Measurements from ENCODE around the gene CALCOCO1. TPM values are rescaled to one million over a fixed set of nuclear protein-coding genes. Genes with fewer than 3 reads are reported as not detected.

The CALCOCO1 gene
- total and polyA plus RNA-seq, 2 of the 8 experiments (the other 6 are each of a cell fraction or from before 2014, with no cell fraction given), result 20.3 to 39.3 TPM

- peak; percentile 53 for TF ChIP-seq TBP (IDR thresholded peaks at IDR 0.05; ENCODE audit: low read depth, low read length)
- no peak for TF ChIP-seq CBX5 (IDR thresholded peaks at IDR 0.05; ENCODE audit: low read depth, low read length)
- TF ChIP-seq SRF (IDR thresholded peaks at IDR 0.05; ENCODE audit: low read depth, low read length), result no peak
- TF ChIP-seq SAP30 (IDR thresholded peaks at IDR 0.05; ENCODE audit: insufficient read depth, insufficient replicate concordance, low read length), result peak; percentile 30
- TF ChIP-seq JUN (IDR thresholded peaks at IDR 0.05; ENCODE audit: low read depth, low read length), result no peak
- no peak for TF ChIP-seq SUZ12 (IDR thresholded peaks at IDR 0.05; ENCODE audit: low read length)
- TF ChIP-seq GABPA (IDR thresholded peaks at IDR 0.05; ENCODE audit: borderline replicate concordance, insufficient read depth, low read length), result no peak
- TF ChIP-seq NANOG (IDR thresholded peaks at IDR 0.05; ENCODE audit: insufficient read depth, low read depth, low read length, poor library complexity, severe bottlenecking), result no peak
- no peak for TF ChIP-seq TCF12 (IDR thresholded peaks at IDR 0.05; ENCODE audit: low read depth, low read length)
- TF ChIP-seq, protein P1, sequence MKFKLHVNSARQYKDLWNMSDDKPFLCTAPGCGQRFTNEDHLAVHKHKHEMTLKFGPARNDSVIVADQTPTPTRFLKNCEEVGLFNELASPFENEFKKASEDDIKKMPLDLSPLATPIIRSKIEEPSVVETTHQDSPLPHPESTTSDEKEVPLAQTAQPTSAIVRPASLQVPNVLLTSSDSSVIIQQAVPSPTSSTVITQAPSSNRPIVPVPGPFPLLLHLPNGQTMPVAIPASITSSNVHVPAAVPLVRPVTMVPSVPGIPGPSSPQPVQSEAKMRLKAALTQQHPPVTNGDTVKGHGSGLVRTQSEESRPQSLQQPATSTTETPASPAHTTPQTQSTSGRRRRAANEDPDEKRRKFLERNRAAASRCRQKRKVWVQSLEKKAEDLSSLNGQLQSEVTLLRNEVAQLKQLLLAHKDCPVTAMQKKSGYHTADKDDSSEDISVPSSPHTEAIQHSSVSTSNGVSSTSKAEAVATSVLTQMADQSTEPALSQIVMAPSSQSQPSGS (IDR thresholded peaks at IDR 0.05; ENCODE audit: low read length), result no peak
- TF ChIP-seq, protein P2, sequence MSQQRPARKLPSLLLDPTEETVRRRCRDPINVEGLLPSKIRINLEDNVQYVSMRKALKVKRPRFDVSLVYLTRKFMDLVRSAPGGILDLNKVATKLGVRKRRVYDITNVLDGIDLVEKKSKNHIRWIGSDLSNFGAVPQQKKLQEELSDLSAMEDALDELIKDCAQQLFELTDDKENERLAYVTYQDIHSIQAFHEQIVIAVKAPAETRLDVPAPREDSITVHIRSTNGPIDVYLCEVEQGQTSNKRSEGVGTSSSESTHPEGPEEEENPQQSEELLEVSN (IDR thresholded peaks at IDR 0.05), result no peak
- no peak for TF ChIP-seq YY1 (IDR thresholded peaks at IDR 0.05; ENCODE audit: low read depth, low read length)
- TF ChIP-seq TAF1 (IDR thresholded peaks at IDR 0.05; ENCODE audit: low read depth, low read length), result peak; percentile 68; the same call in 1 of the 2 replicates
- TF ChIP-seq SIN3A (conservative IDR thresholded peaks at IDR 0.05 in 1 of 2, IDR thresholded peaks at IDR 0.05 in 1 of 2; ENCODE audit: low read depth in 1 of 2, low read length in 2 of 2), result no peak
- no peak for TF ChIP-seq RXRA (IDR thresholded peaks at IDR 0.05; ENCODE audit: insufficient read depth, low read depth, low read length)
- TF ChIP-seq SP2 (IDR thresholded peaks at IDR 0.05; ENCODE audit: low read length), result no peak
- no peak for TF ChIP-seq EP300 (IDR thresholded peaks at IDR 0.05; ENCODE audit: borderline replicate concordance in 1 of 2, low read depth in 2 of 2, low read length in 2 of 2)
- TF ChIP-seq SP1 (IDR thresholded peaks at IDR 0.05; ENCODE audit: low read depth, low read length), result peak; percentile 89
- no peak for TF ChIP-seq MAX (IDR thresholded peaks at IDR 0.05)
- peak; percentile 19; the same call in 1 of the 2 replicates for TF ChIP-seq CREB1 (IDR thresholded peaks at IDR 0.05)
- peak in 1 of 2 experiments; percentile 73; a peak in 2 of 3 replicates for TF ChIP-seq POLR2A (IDR thresholded peaks at IDR 0.05; ENCODE audit: control extremely low read depth in 1 of 2, low read depth in 2 of 2, low read length in 2 of 2)
- TF ChIP-seq POLR2AphosphoS5 (IDR thresholded peaks at IDR 0.05; ENCODE audit: low read depth, low read length), result 0 out of 2 replicates have a peak, but pooled peaks have one; percentile 32
Measured at GRCh38 chr12:53696285-53696654, 31.0 kb downstream of the CALCOCO1 start (continued).
